HEK293 (cell line): ENCODE results near the gene DLX4.
A peak's percentile ranks its signal among the peaks of the same experiment; 100 is the strongest.

Experiments
- CTCF ChIA-PET: fragments of 350-600 bp; formaldehyde crosslinking; extraction: SDS; loops from one replicate; lab custom pipeline; 2021; ENCODE audit warnings: antibody characterized with exemption; lab: Yijun Ruan, JAX
- POLR2A ChIA-PET: fragments of 300-600 bp; formaldehyde crosslinking; extraction: SDS; loops from one replicate; lab custom pipeline; 2020; ENCODE audit warnings: antibody characterized with exemption, inconsistent platforms; lab: Yijun Ruan, JAX
- H3K27ac ChIP-seq: fragments of 200-500 bp; sonication (Bioruptor generic); 2 replicates; pipeline ENCODE4 v1.5.1; 2014; ENCODE audit warnings: low read depth, low read length, control low read depth, inconsistent platforms; ENCODE audit errors: extremely low read depth
- H3K36me3 ChIP-seq, 2 experiments: fragments of 200-500 bp in 1 of 2; sonication (Bioruptor generic) in 1 of 2; 1 replicate in 1 of 2; 2 replicates in 1 of 2; pipeline ENCODE4 v1.5.1; 2014 to 2017; ENCODE audit warnings: inconsistent platforms in 2 of 2, low read length in 2 of 2; ENCODE audit not compliant: control insufficient read depth in 2 of 2, insufficient read depth in 1 of 2
- H3K4me1 ChIP-seq: fragments of 200-500 bp; sonication (Bioruptor generic); 2 replicates; pipeline ENCODE4 v1.5.1; 2014; ENCODE audit warnings: mild to moderate bottlenecking, low read length, inconsistent platforms; ENCODE audit not compliant: control insufficient read depth, insufficient read depth
- H3K4me3 ChIP-seq: 2 replicates; pipeline ENCODE4 v1.5.1; 2011; ENCODE audit warnings: low read depth, mild to moderate bottlenecking, control low read depth, low read length, moderate library complexity
- H3K9me3 ChIP-seq: fragments of 200-500 bp; sonication (Bioruptor generic); 2 replicates; pipeline ENCODE4 v1.5.1; 2014; ENCODE audit warnings: low read depth, low read length, inconsistent platforms; ENCODE audit not compliant: control insufficient read depth, insufficient read depth
- EGR2 ChIP-seq: fragments of 450-650 bp; formaldehyde crosslinking; IDR thresholded peaks from 2 replicates; pipeline ENCODE4 v1.5.1; 2016; ENCODE audit warnings: low read depth, missing biosample characterization, missing genetic modification characterization
- GLIS2 ChIP-seq: fragments of 450-650 bp; formaldehyde crosslinking; IDR thresholded peaks from 2 replicates; pipeline ENCODE4 v1.5.1; 2016; ENCODE audit warnings: missing biosample characterization, missing genetic modification characterization
- HIC1 ChIP-seq: fragments of 450-650 bp; formaldehyde crosslinking; IDR thresholded peaks from 2 replicates; pipeline ENCODE4 v1.5.1; 2016; ENCODE audit warnings: missing biosample characterization, missing genetic modification characterization
- KLF1 ChIP-seq: fragments of 450-650 bp; formaldehyde crosslinking; IDR thresholded peaks from 2 replicates; pipeline ENCODE4 v1.5.1; 2016; ENCODE audit warnings: missing biosample characterization, missing genetic modification characterization
- KLF17 ChIP-seq: fragments of 450-650 bp; formaldehyde crosslinking; IDR thresholded peaks from 2 replicates; pipeline ENCODE4 v1.5.1; 2016; ENCODE audit warnings: missing biosample characterization, missing genetic modification characterization
- SP2 ChIP-seq: fragments of 450-650 bp; formaldehyde crosslinking; IDR thresholded peaks from 2 replicates; pipeline ENCODE4 v1.5.1; 2016; ENCODE audit warnings: missing biosample characterization, missing genetic modification characterization
- SP3 ChIP-seq: fragments of 450-650 bp; formaldehyde crosslinking; IDR thresholded peaks from 2 replicates; pipeline ENCODE4 v1.5.1; 2016; ENCODE audit warnings: missing biosample characterization, missing genetic modification characterization
- SP7 ChIP-seq: fragments of 450-650 bp; formaldehyde crosslinking; IDR thresholded peaks from 2 replicates; pipeline ENCODE4 v1.5.1; 2016; ENCODE audit warnings: missing biosample characterization, missing genetic modification characterization
- WT1 ChIP-seq: fragments of 450-650 bp; formaldehyde crosslinking; IDR thresholded peaks from 2 replicates; pipeline ENCODE4 v1.5.1; 2016; ENCODE audit warnings: missing biosample characterization, missing genetic modification characterization
- ZBTB11 ChIP-seq: fragments of 450-650 bp; formaldehyde crosslinking; conservative IDR thresholded peaks from 2 replicates; pipeline ENCODE4 v1.5.1; 2016; ENCODE audit warnings: low read depth, missing biosample characterization, missing genetic modification characterization
- ZBTB17 ChIP-seq: fragments of 450-650 bp; formaldehyde crosslinking; IDR thresholded peaks from 2 replicates; pipeline ENCODE4 v1.5.1; 2016; ENCODE audit warnings: missing biosample characterization, missing genetic modification characterization
- ZBTB8A ChIP-seq: fragments of 450-650 bp; formaldehyde crosslinking; IDR thresholded peaks from 2 replicates; pipeline ENCODE4 v1.5.1; 2016; ENCODE audit warnings: missing biosample characterization, missing genetic modification characterization
- ZFHX2 ChIP-seq: fragments of 450-650 bp; formaldehyde crosslinking; conservative IDR thresholded peaks from 2 replicates; pipeline ENCODE4 v1.5.1; 2016; ENCODE audit warnings: missing biosample characterization, missing genetic modification characterization
- ZNF138 ChIP-seq: fragments of 450-650 bp; formaldehyde crosslinking; IDR thresholded peaks from 2 replicates; pipeline ENCODE4 v1.5.1; 2016; ENCODE audit warnings: missing biosample characterization, missing genetic modification characterization, borderline replicate concordance
- ZNF19 ChIP-seq: fragments of 450-650 bp; formaldehyde crosslinking; IDR thresholded peaks from 2 replicates; pipeline ENCODE4; 2016; ENCODE audit warnings: missing biosample characterization, missing genetic modification characterization, low read depth
- ZNF341 ChIP-seq: fragments of 450-650 bp; formaldehyde crosslinking; IDR thresholded peaks from 2 replicates; pipeline ENCODE4; 2016; ENCODE audit warnings: low read depth, missing biosample characterization, missing genetic modification characterization
- ZNF366 ChIP-seq: fragments of 450-650 bp; formaldehyde crosslinking; conservative IDR thresholded peaks from 2 replicates; pipeline ENCODE4 v1.5.1; 2016; ENCODE audit warnings: missing biosample characterization, missing genetic modification characterization
- ZNF398 ChIP-seq: fragments of 450-650 bp; formaldehyde crosslinking; IDR thresholded peaks from 2 replicates; pipeline ENCODE4 v1.5.1; 2017; ENCODE audit warnings: missing biosample characterization, missing genetic modification characterization
- ZNF449 ChIP-seq: fragments of 450-650 bp; formaldehyde crosslinking; IDR thresholded peaks from 2 replicates; pipeline ENCODE4 v1.5.1; 2017; ENCODE audit warnings: missing biosample characterization, mild to moderate bottlenecking, missing genetic modification characterization, moderate library complexity
- ZNF513 ChIP-seq: fragments of 450-650 bp; IDR thresholded peaks from 2 replicates; pipeline ENCODE4 v1.5.1; 2018; ENCODE audit warnings: missing biosample characterization, missing genetic modification characterization
- ZNF596 ChIP-seq: fragments of 450-650 bp; IDR thresholded peaks from 2 replicates; pipeline ENCODE4 v1.5.0; 2018; ENCODE audit warnings: missing biosample characterization, mild to moderate bottlenecking, missing genetic modification characterization, moderate library complexity
- ZNF624 ChIP-seq: fragments of 450-650 bp; formaldehyde crosslinking; IDR thresholded peaks from 2 replicates; pipeline ENCODE4 v1.5.1; 2017; ENCODE audit warnings: missing biosample characterization, missing genetic modification characterization
- ZSCAN30 ChIP-seq: fragments of 450-650 bp; IDR thresholded peaks from 2 replicates; pipeline ENCODE4 v1.5.1; 2018; ENCODE audit warnings: missing biosample characterization, mild to moderate bottlenecking, missing genetic modification characterization, moderate library complexity

DLX4 gene

GRCh38 chr17:49987681-49988441 is 18.9 kb downstream of the DLX4 start:
- Histone ChIP-seq H3K27ac (no peak overlapping the region), H3K4me3 (no peak overlapping the region), H3K36me3 (no peaks in the 10 kb centered on the region), H3K4me1 (no peaks in the 10 kb centered on the region; the same call in 1 of the 2 replicates), H3K9me3 (no peaks in the 10 kb centered on the region)
- TF ChIP-seq ZNF341 (tag by site-specific recombination): peak; percentile 71
- TF ChIP-seq ZNF366 (tag by site-specific recombination): peak; percentile 50
- peak; percentile 92 for TF ChIP-seq HIC1 (tag by site-specific recombination)
- 0 out of 2 replicates have a peak, but pooled peaks have one; percentile 25 for TF ChIP-seq ZNF513
- TF ChIP-seq ZBTB17 (tag by site-specific recombination): 0 out of 2 replicates have a peak, but pooled peaks have one; percentile 38
- TF ChIP-seq KLF1 (tag by site-specific recombination): peak; percentile 33
- TF ChIP-seq SP7: no peak
- no peak for TF ChIP-seq ZSCAN30 (tag by site-specific recombination)
- TF ChIP-seq ZNF449 (tag by site-specific recombination): peak; percentile 87
- peak; percentile 75 for TF ChIP-seq WT1 (tag by site-specific recombination)
- peak; percentile 41; the same call in 1 of the 2 replicates for TF ChIP-seq SP3 (tag by site-specific recombination)
- TF ChIP-seq ZBTB11 (tag by site-specific recombination): peak; percentile 51
- peak; percentile 65 for TF ChIP-seq GLIS2 (tag by site-specific recombination)
- TF ChIP-seq SP2 (tag by site-specific recombination): peak; percentile 65
- peak; percentile 66 for TF ChIP-seq ZBTB8A
- TF ChIP-seq ZFHX2 (tag by site-specific recombination): peak; percentile 66
- no peak for TF ChIP-seq ZNF138 (tag by site-specific recombination)
- peak; percentile 50 for TF ChIP-seq EGR2 (tag by site-specific recombination)
- TF ChIP-seq ZNF596: peak; percentile 45; the same call in 1 of the 2 replicates
- TF ChIP-seq ZNF398 (tag by site-specific recombination): peak; percentile 41; the same call in 1 of the 2 replicates
- no peak for TF ChIP-seq ZNF19 (tag by site-specific recombination)
- TF ChIP-seq ZNF624 (tag by site-specific recombination): no peak
- TF ChIP-seq KLF17 (tag by site-specific recombination): peak; percentile 50; the same call in 1 of the 2 replicates
- ChIA-PET POLR2A (interaction anchor here (0.5 kb wide), 1 partner anchor 18 kb away, joined by 3 read pairs; no protein-coding TSS in a partner anchor), CTCF (interaction anchor here (0.6 to 7.9 kb wide), 11 partner anchors 8 to 589 kb away, joined by 3 to 67 read pairs (median 4); no protein-coding TSS in a partner anchor)
